ENCODE measurements around the gene OCEL1.

Gene OCEL1

GRCh38 chr19:17210296-17210695, 15.7 kb upstream of the OCEL1 start:
- DNase-seq (ENCODE audit: low spot score): no peak

GRCh38 chr19:17211547-17212446, 14.2 kb upstream of the OCEL1 start:
- DNase-seq (ENCODE audit: low spot score): no peak

GRCh38 chr19:17213334-17213733, 12.7 kb upstream of the OCEL1 start:
- DNase-seq (ENCODE audit: low spot score): no peak

GRCh38 chr19:17214508-17215126, 11.4 kb upstream of the OCEL1 start:
- DNase-seq (ENCODE audit: low spot score): no peak

GRCh38 chr19:17215127-17215971, 10.7 kb upstream of the OCEL1 start, which contains the start of gene USE1:
Gene USE1, plus strand, starts transcription at chr19:17215357. Its CDS starts 49 bp downstream, at chr19:17215406.
- DNase-seq (ENCODE audit: low spot score): peak; percentile 90

GRCh38 chr19:17216058-17216670, 9.9 kb upstream of the OCEL1 start:
- DNase-seq (ENCODE audit: low spot score): no peak

GRCh38 chr19:17219286-17219685, 6.7 kb upstream of the OCEL1 start:
- DNase-seq (ENCODE audit: low spot score): no peak

- DNase-seq (ENCODE audit: low spot score): peak; percentile 18
Measured at GRCh38 chr19:17220207-17220758, 5.7 kb upstream of the OCEL1 start.

- DNase-seq (ENCODE audit: low spot score): no peak
Measured at GRCh38 chr19:17225053-17225452, 973 bp upstream of the OCEL1 start.

- DNase-seq (ENCODE audit: low spot score): no peak
Measured at GRCh38 chr19:17227798-17228367, 1.9 kb downstream of the OCEL1 start.

GRCh38 chr19:17229890-17230289, 3.9 kb downstream of the OCEL1 start:
- no peak for DNase-seq (ENCODE audit: low spot score)

GRCh38 chr19:17232258-17232657, 6.2 kb downstream of the OCEL1 start:
- no peak for DNase-seq (ENCODE audit: low spot score)

GRCh38 chr19:17234911-17235299, 8.9 kb downstream of the OCEL1 start:
- peak; percentile 53 for DNase-seq (ENCODE audit: low spot score)

- peak; percentile 70 for DNase-seq (ENCODE audit: low spot score)
Measured at GRCh38 chr19:17235300-17235970, 9.4 kb downstream of the OCEL1 start.

- DNase-seq (ENCODE audit: low spot score): peak; percentile 17
Measured at GRCh38 chr19:17235971-17236777, 10.1 kb downstream of the OCEL1 start.

GRCh38 chr19:17236811-17237543, 11.0 kb downstream of the OCEL1 start:
- no peak for DNase-seq (ENCODE audit: low spot score)

GRCh38 chr19:17237747-17238706, 12.0 kb downstream of the OCEL1 start:
- DNase-seq (ENCODE audit: low spot score): no peak

Data from CD4-positive, alpha-beta T cell treated with Interleukin-15 for 4 hours (primary cell).